HG03066 (cell line): ENCODE results near the gene DNAH10.

ENCODE experiments used
- ATAC-seq: cut with Tn5 transposase; IDR thresholded peaks from one replicate; pipeline ENCODE4 v1.9.1; 2021; ENCODE audit warnings: low read depth; ENCODE audit not compliant: unreplicated experiment

DNAH10 gene

GRCh38 chr12:123761841-123762714 lies at the start of gene DNAH10:
Gene DNAH10, plus strand, starts transcription at chr12:123762301. Its CDS starts 36 bp downstream, at chr12:123762337.
- peak; percentile 67 for ATAC-seq

GRCh38 chr12:123712780-123713319 lies 49.3 kb upstream of the DNAH10 start:
- peak; percentile 18 for ATAC-seq

GRCh38 chr12:123713398-123713797 lies 48.7 kb upstream of the DNAH10 start:
- ATAC-seq, result no peak

GRCh38 chr12:123713823-123714585 lies 48.1 kb upstream of the DNAH10 start:
- no peak for ATAC-seq

GRCh38 chr12:123715195-123715594 lies 46.9 kb upstream of the DNAH10 start:
- no peak for ATAC-seq

- ATAC-seq, result no peak
These were observed 44.8 kb upstream of the DNAH10 start for GRCh38 chr12:123717350-123717749.

- no peak for ATAC-seq
These were observed 41.8 kb upstream of the DNAH10 start for GRCh38 chr12:123720141-123720814.

GRCh38 chr12:123721245-123721644 lies 40.9 kb upstream of the DNAH10 start:
- ATAC-seq, result no peak

- no peak for ATAC-seq
These were observed 39.1 kb upstream of the DNAH10 start for GRCh38 chr12:123723011-123723410.

- no peak for ATAC-seq
These were observed 38.3 kb upstream of the DNAH10 start for GRCh38 chr12:123723765-123724164.

GRCh38 chr12:123726244-123726643 lies 35.9 kb upstream of the DNAH10 start:
- no peak for ATAC-seq

- ATAC-seq, result no peak
These were observed 35.1 kb upstream of the DNAH10 start for GRCh38 chr12:123726962-123727361.

GRCh38 chr12:123727878-123728277 lies 34.2 kb upstream of the DNAH10 start:
- ATAC-seq, result no peak

- ATAC-seq, result no peak
These were observed 30.5 kb upstream of the DNAH10 start for GRCh38 chr12:123731596-123731995.

GRCh38 chr12:123732251-123732650 lies 29.9 kb upstream of the DNAH10 start:
- ATAC-seq, result no peak

GRCh38 chr12:123733229-123733628 lies 28.9 kb upstream of the DNAH10 start:
- no peak for ATAC-seq

- ATAC-seq, result no peak
These were observed 27.8 kb upstream of the DNAH10 start for GRCh38 chr12:123734268-123734667.

- no peak for ATAC-seq
These were observed 20.0 kb upstream of the DNAH10 start for GRCh38 chr12:123741937-123742572.

GRCh38 chr12:123743002-123743401 lies 19.1 kb upstream of the DNAH10 start:
- ATAC-seq, result no peak

- no peak for ATAC-seq
These were observed 17.3 kb upstream of the DNAH10 start for GRCh38 chr12:123744836-123745235.
